HepG2 (cell line): Measurements from ENCODE around the gene MFNG. TPM values are rescaled to one million over a fixed set of nuclear protein-coding genes. Genes with fewer than 3 reads are reported as not detected.
A peak's percentile ranks its signal among the peaks of the same experiment; 100 is the strongest.

ENCODE experiments used
- ATAC-seq: fragments of 200-7000 bp; cut with Tn5 transposase; 3 replicates; pipeline ENCODE4 v1.9.1; 2020; ENCODE audit warnings: mild to moderate bottlenecking, moderate library complexity
- BruUV-seq: library from RNA; stranded (reverse); fragments of 400-500 nt; replicated peaks from 2 replicates; lab custom pipeline; 2021; lab: Mats Ljungman, UMichigan
- CTCF ChIA-PET: fragments of 300-600 bp; formaldehyde crosslinking; extraction: SDS; loops from one replicate; lab custom pipeline; 2021; ENCODE audit warnings: low total read pairs, inconsistent platforms, low intra/inter-chr PET ratio; lab: Yijun Ruan, JAX
- POLR2A ChIA-PET: fragments of 350-600 bp; sonication (Branson Sonifier 250); formaldehyde crosslinking; loops from one replicate; lab custom pipeline; 2020; ENCODE audit warnings: antibody characterized with exemption, inconsistent platforms; lab: Yijun Ruan, JAX
- DNase-seq: peaks from one replicate; pipeline ENCODE4 v3.0.0-alpha.2; 2015; ENCODE audit warnings: low spot score
- FAIRE-seq: peaks from 3 replicates; lab custom pipeline; 2011; peaks lifted over from hg19 to GRCh38; lab: Jason Lieb, UNC
- H2AFZ ChIP-seq: one replicate; pipeline ENCODE4 v1.6.1; 2011; ENCODE audit warnings: low read length, inconsistent platforms
- H3K27ac ChIP-seq: fragments of 300-600 bp; 3 replicates; pipeline ENCODE4 v1.8.0; 2011; ENCODE audit warnings: mixed run types, mild to moderate bottlenecking, mixed read lengths, low read length, inconsistent platforms; ENCODE audit not compliant: insufficient read depth; ENCODE audit errors: extremely low read length
- H3K27me3 ChIP-seq, 2 experiments: fragments of 200-600 bp in 1 of 2; 2 replicates in 1 of 2; 3 replicates in 1 of 2; pipeline versions ENCODE4 v1.6.0 to v1.8.0; 2011; ENCODE audit warnings: low read length in 2 of 2, mild to moderate bottlenecking in 2 of 2, moderate library complexity in 2 of 2, inconsistent platforms in 1 of 2; ENCODE audit not compliant: insufficient read depth in 2 of 2, control insufficient read depth in 1 of 2
- H3K36me3 ChIP-seq, 2 experiments: fragments of 200-600 bp in 1 of 2; replicated peaks in 1 of 2; 2 replicates in 1 of 2; 3 replicates in 1 of 2; pipeline versions ENCODE4 v1.5.1 to v1.8.0; 2011; ENCODE audit warnings: low read length in 2 of 2, inconsistent platforms in 1 of 2; ENCODE audit not compliant: insufficient read depth in 2 of 2, control insufficient read depth in 1 of 2
- H3K4me1 ChIP-seq: 2 replicates; pipeline ENCODE4 v1.5.1; 2012; ENCODE audit warnings: low read length, inconsistent platforms; ENCODE audit not compliant: insufficient read depth
- H3K4me2 ChIP-seq: 2 replicates; pipeline ENCODE4 v1.6.0; 2011; ENCODE audit warnings: low read depth, low read length, inconsistent platforms
- H3K4me3 ChIP-seq, 3 experiments: fragments of 200-600 bp in 1 of 3; sonication (generic), shearing (Covaris generic) in 1 of 3; replicated peaks in 1 of 3; 2 replicates each; pipeline ENCODE4 v1.5.1; 2011 to 2016; ENCODE audit warnings: low read length in 3 of 3, inconsistent platforms in 2 of 3, low read depth in 2 of 3, mild to moderate bottlenecking in 2 of 3, control low read depth in 1 of 3, mixed read lengths in 1 of 3; ENCODE audit not compliant: insufficient read depth in 1 of 3
- H3K79me2 ChIP-seq: one replicate; pipeline ENCODE4 v1.6.1; 2011; ENCODE audit warnings: low read length, inconsistent platforms; ENCODE audit not compliant: insufficient read depth
- H3K9ac ChIP-seq: 2 replicates; pipeline ENCODE4 v1.6.0; 2011; ENCODE audit warnings: mild to moderate bottlenecking, low read depth, low read length, inconsistent platforms; ENCODE audit not compliant: insufficient read depth
- H3K9me3 ChIP-seq: 2 replicates; pipeline ENCODE4 v1.5.1; 2012; ENCODE audit warnings: mild to moderate bottlenecking, low read length
- H4K20me1 ChIP-seq: 2 replicates; pipeline ENCODE4 v1.6.0; 2011; ENCODE audit warnings: inconsistent platforms, mild to moderate bottlenecking, low read length, moderate library complexity; ENCODE audit not compliant: insufficient read depth
- DBP ChIP-seq: sonication (generic); formaldehyde crosslinking; IDR thresholded peaks from 2 replicates; pipeline ENCODE4 v1.4.0; 2020; ENCODE audit warnings: missing genetic modification reagents; ENCODE audit errors: not compliant biosample characterization
- KAT7 ChIP-seq: IDR thresholded peaks from 2 replicates; pipeline ENCODE4 v1.6.1; 2018; ENCODE audit warnings: borderline replicate concordance, missing compliant biosample characterization
- NFE2 ChIP-seq: sonication (generic); formaldehyde crosslinking; IDR thresholded peaks from 2 replicates; pipeline ENCODE4 v1.4.0; 2020; ENCODE audit warnings: missing genetic modification reagents
- ZBTB10 ChIP-seq: sonication (generic); formaldehyde crosslinking; IDR thresholded peaks from 2 replicates; pipeline ENCODE4 v1.4.0; 2020; ENCODE audit warnings: missing genetic modification reagents, borderline replicate concordance
- ZBTB34 ChIP-seq: sonication (generic); formaldehyde crosslinking; IDR thresholded peaks from 2 replicates; pipeline ENCODE4 v1.8.0; 2022; ENCODE audit warnings: mild to moderate bottlenecking, missing genetic modification reagents
- ZNF12 ChIP-seq: sonication (generic); formaldehyde crosslinking; IDR thresholded peaks from 2 replicates; pipeline ENCODE4 v1.5.0; 2020; ENCODE audit warnings: missing genetic modification reagents
- ZNF44 ChIP-seq: sonication (generic); formaldehyde crosslinking; IDR thresholded peaks from 2 replicates; pipeline ENCODE4 v1.5.1; 2020; ENCODE audit warnings: mild to moderate bottlenecking, missing genetic modification reagents
- ZNF446 ChIP-seq: sonication (generic); formaldehyde crosslinking; IDR thresholded peaks from 2 replicates; pipeline ENCODE4 v1.5.0; 2020; ENCODE audit warnings: mild to moderate bottlenecking, missing genetic modification reagents
- ZNF687 ChIP-seq: sonication (generic); formaldehyde crosslinking; IDR thresholded peaks from 2 replicates; pipeline ENCODE4 v1.5.1; 2020; ENCODE audit warnings: mild to moderate bottlenecking, missing genetic modification reagents, moderate library complexity
- WGBS: methylation state at CpG from one replicate; pipeline ENCODE4 v1.1.6; 2017; ENCODE audit warnings: low lambda C conversion rate; 5-methylcytosine and 5-hydroxymethylcytosine counted together
- in situ Hi-C: cut with HindIII; loops from 2 replicates; pipeline ENCODE4 v1.10.0; 2017; ENCODE audit warnings: low pct_unique_long_range_greater_than_20kb; ENCODE audit not compliant: extremely low pct_ligation_motif_present
- intact Hi-C: fragments of 100-400 bp; cut with micrococcal nuclease; formaldehyde crosslinking; loops from one replicate; pipeline ENCODE4 v1.10.0; 2022; ENCODE audit not compliant: unreplicated experiment
- polyA plus RNA-seq, 8 experiments: library from polyadenylated mRNA; depleted of rRNA in 3 of 8; stranded (reverse) in 7 of 8; unstranded in 1 of 8; fragments of >200 nt; fragmentation: Illumina TruSeq in 4 of 8; extraction: Trizol in 4 of 8; gene quantifications; 2 replicates each; pipeline versions ENCODE4 v1.2.1 to v1.2.3, GENCODE V29; 2011 to 2016; ENCODE audit warnings: low read depth in 4 of 8, missing spikeins in 1 of 8, mixed read lengths in 1 of 8; ENCODE audit not compliant: insufficient read depth in 1 of 8
- total RNA-seq, 5 experiments: library from RNA; depleted of rRNA; stranded (reverse); fragments of >200 nt; fragmentation: Illumina TruSeq; extraction: Trizol; gene quantifications; 2 replicates each; pipeline ENCODE4 v1.2.3, GENCODE V29; 2016; ENCODE audit warnings: low read depth in 1 of 5

Gene MFNG
- total and polyA plus RNA-seq, 2 of the 13 experiments (the other 11 are each of a cell fraction or from before 2014, with no cell fraction given) = 1.0 to 11.7 TPM

- TF ChIP-seq ZNF687 = peak; percentile 7; the same call in 1 of the 2 replicates
Observed at GRCh38 chr22:37483050-37483449, 3.1 kb downstream of the MFNG start (continued).

GRCh38 chr22:37482244-37482643, 3.9 kb downstream of the MFNG start:
- Histone ChIP-seq H3K9me3 (no peaks in the 10 kb centered on the region), H3K9ac (no peak overlapping the region), H3K79me2 (no peaks in the 10 kb centered on the region), H3K27ac (no peak overlapping the region), H3K4me2 (no peak overlapping the region), H3K4me3 (no peak overlapping the region), H2AFZ (no peak overlapping the region), H4K20me1 (no peaks in the 10 kb centered on the region), H3K27me3 (peaks cover 0 to 14% of the 10 kb centered on the region in 2 experiments; a peak in 1 of 5 replicates), H3K4me1 (peaks cover 74% of the 10 kb centered on the region), H3K36me3 (no peaks in the 10 kb centered on the region)
- ChIA-PET CTCF (no interaction called here), POLR2A (no interaction called here)
- in situ Hi-C loops = no loop called here
- TF ChIP-seq NFE2 (no peak), DBP (no peak), ZNF446 (CRISPR knock-in tag) (no peak), ZBTB34 (CRISPR knock-in tag) (no peak), ZBTB10 (CRISPR knock-in tag) (no peak), KAT7 (CRISPR knock-in tag) (no peak), ZNF44 (CRISPR knock-in tag) (no peak), ZNF12 (no peak)
- intact Hi-C loops = no loop called here
- DNase-seq = no peak
- no peak for FAIRE-seq
- no peak for ATAC-seq
- WGBS = 78% methylated on average over 9 of the region's 9 CpGs
- no TSS peak for BruUV-seq
